Gastrocnemius medialis (tissue), 4 donors: ENCODE results near the gene TP73.

Experiments used
- POLR2A ChIP-seq, 2 donors: fragments of 450-650 bp; IDR thresholded peaks; one replicate each; pipeline ENCODE4 v1.6.1; 2017; ENCODE audit warnings: antibody characterized with exemption in 2 of 2, mild to moderate bottlenecking in 2 of 2, moderate library complexity in 2 of 2
- TF ChIP-seq, protein P1 (sequence below), 5 experiments: fragments of 450-650 bp in 3 of 5; fragments of 200-600 bp in 2 of 5; sonication (generic) in 2 of 5; IDR thresholded peaks in 4 of 5; conservative IDR thresholded peaks in 1 of 5; 1 replicate in 4 of 5; 2 replicates in 1 of 5; pipeline ENCODE4 v1.5.1; 2016 to 2019; ENCODE audit warnings: antibody characterized with exemption in 5 of 5, mild to moderate bottlenecking in 3 of 5, moderate library complexity in 3 of 5

DNA sequence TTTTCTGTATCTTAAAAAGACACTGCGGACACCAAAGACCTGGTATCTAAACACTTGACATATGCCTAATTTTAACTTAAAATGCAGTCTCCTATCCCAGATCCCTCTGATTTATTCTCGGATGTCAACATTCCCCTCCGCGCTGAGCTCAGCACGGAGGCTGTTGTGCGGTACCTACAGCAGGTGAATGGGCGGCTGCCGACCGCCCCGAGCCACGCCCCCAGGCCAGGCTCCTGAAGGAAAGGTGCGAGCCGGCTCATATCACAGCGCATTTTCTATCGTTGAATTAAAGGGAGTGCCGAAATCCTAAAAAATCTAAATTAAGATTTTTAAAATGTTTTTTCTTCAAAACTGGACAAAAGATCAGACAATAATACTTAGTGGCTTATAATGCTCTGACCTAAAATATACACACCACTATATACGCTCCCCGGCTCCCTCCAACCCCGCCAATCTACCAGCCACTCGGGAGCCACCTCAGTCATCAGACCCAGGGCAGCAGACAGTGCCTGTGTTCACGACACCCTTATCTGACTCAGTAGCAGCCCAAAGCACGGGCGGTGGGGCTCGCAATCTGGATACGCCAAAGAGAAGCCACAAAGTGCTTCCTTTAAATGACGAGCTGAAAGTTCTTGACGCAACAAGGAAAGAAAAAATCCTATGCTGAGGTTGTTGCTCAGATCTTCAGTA, 6.5 kb upstream of the TP73 start:
- TF ChIP-seq, protein P1, sequence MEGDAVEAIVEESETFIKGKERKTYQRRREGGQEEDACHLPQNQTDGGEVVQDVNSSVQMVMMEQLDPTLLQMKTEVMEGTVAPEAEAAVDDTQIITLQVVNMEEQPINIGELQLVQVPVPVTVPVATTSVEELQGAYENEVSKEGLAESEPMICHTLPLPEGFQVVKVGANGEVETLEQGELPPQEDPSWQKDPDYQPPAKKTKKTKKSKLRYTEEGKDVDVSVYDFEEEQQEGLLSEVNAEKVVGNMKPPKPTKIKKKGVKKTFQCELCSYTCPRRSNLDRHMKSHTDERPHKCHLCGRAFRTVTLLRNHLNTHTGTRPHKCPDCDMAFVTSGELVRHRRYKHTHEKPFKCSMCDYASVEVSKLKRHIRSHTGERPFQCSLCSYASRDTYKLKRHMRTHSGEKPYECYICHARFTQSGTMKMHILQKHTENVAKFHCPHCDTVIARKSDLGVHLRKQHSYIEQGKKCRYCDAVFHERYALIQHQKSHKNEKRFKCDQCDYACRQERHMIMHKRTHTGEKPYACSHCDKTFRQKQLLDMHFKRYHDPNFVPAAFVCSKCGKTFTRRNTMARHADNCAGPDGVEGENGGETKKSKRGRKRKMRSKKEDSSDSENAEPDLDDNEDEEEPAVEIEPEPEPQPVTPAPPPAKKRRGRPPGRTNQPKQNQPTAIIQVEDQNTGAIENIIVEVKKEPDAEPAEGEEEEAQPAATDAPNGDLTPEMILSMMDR (IDR thresholded peaks at IDR 0.05 in 4 of 5, conservative IDR thresholded peaks at IDR 0.05 in 1 of 5), result no peak
- TF ChIP-seq POLR2A (IDR thresholded peaks at IDR 0.05), result no peak
